H1 (cell line): Measurements from ENCODE around the gene ARL6IP4. TPM values are rescaled to one million over a fixed set of nuclear protein-coding genes. Genes with fewer than 3 reads are reported as not detected.

Experiments used
- CTCF ChIA-PET: fragments of 300-600 bp; sonication (Branson Sonifier 250); formaldehyde crosslinking; loops from one replicate; lab custom pipeline; 2021; ENCODE audit not compliant: partially characterized antibody; lab: Charles Lee
- POLR2A ChIA-PET: fragments of 300-600 bp; sonication (Branson Sonifier 250); formaldehyde crosslinking; loops from one replicate; lab custom pipeline; 2021; ENCODE audit warnings: inconsistent platforms; ENCODE audit not compliant: partially characterized antibody; lab: Charles Lee
- DNase-seq, 2 experiments: peaks; one replicate each; pipeline versions ENCODE4 v3.0.0 to v3.0.0-alpha.2; 2010 to 2022; ENCODE audit warnings: low spot score in 2 of 2, low read depth in 1 of 2, mixed read lengths in 1 of 2
- FAIRE-seq: peaks from 2 replicates; lab custom pipeline; 2011; peaks lifted over from hg19 to GRCh38; lab: Jason Lieb, UNC
- H2AFZ ChIP-seq: 2 replicates; pipeline ENCODE4 v1.8.1; 2012; ENCODE audit warnings: low read length, inconsistent platforms
- H2AK5ac ChIP-seq: 2 replicates; pipeline ENCODE4 v1.6.1; 2013; ENCODE audit warnings: low read depth, low read length
- H2BK120ac ChIP-seq: replicated peaks from 2 replicates; pipeline ENCODE3; 2013; ENCODE audit warnings: low read depth, low read length, inconsistent platforms
- H2BK12ac ChIP-seq: 2 replicates; pipeline ENCODE4 v1.6.1; 2013; ENCODE audit warnings: low read depth, low read length
- H2BK15ac ChIP-seq: 2 replicates; pipeline ENCODE4 v1.6.1; 2013; ENCODE audit warnings: low read length
- H2BK20ac ChIP-seq: 2 replicates; pipeline ENCODE4 v1.6.1; 2013; ENCODE audit warnings: low read length
- H2BK5ac ChIP-seq: 2 replicates; pipeline ENCODE4 v1.6.1; 2013; ENCODE audit warnings: low read depth, low read length
- H3K14ac ChIP-seq: 2 replicates; pipeline ENCODE4 v1.6.1; 2013; ENCODE audit warnings: inconsistent platforms; ENCODE audit not compliant: insufficient read length
- H3K18ac ChIP-seq: 2 replicates; pipeline ENCODE4 v1.6.1; 2013; ENCODE audit warnings: low read length; ENCODE audit errors: extremely low read depth
- H3K23ac ChIP-seq: 2 replicates; pipeline ENCODE4 v1.6.1; 2013; ENCODE audit warnings: inconsistent platforms; ENCODE audit not compliant: insufficient read length
- H3K23me2 ChIP-seq: 2 replicates; pipeline ENCODE4 v1.6.1; 2013; ENCODE audit warnings: low read depth, low read length
- H3K27ac ChIP-seq: 2 replicates; pipeline ENCODE4 v1.6.1; 2011; ENCODE audit warnings: low read depth, low read length, inconsistent platforms
- H3K27me3 ChIP-seq, 4 experiments: replicated peaks in 1 of 4; 1 replicate in 1 of 4; 2 replicates in 3 of 4; pipeline versions ENCODE4 v1.6.1 to v1.8.1; 2011 to 2013; ENCODE audit warnings: low read length in 3 of 4, mild to moderate bottlenecking in 3 of 4, inconsistent platforms in 2 of 4, mixed read lengths in 2 of 4, moderate library complexity in 1 of 4; ENCODE audit not compliant: control insufficient read depth in 3 of 4, insufficient read depth in 3 of 4; ENCODE audit errors: extremely low read depth in 1 of 4
- H3K36me3 ChIP-seq, 4 experiments: 2 replicates each; pipeline versions ENCODE4 v1.6.1 to v1.8.1; 2011 to 2013; ENCODE audit warnings: mild to moderate bottlenecking in 4 of 4, low read length in 3 of 4, moderate library complexity in 2 of 4, control low read depth in 1 of 4, inconsistent platforms in 1 of 4; ENCODE audit not compliant: insufficient read depth in 4 of 4, control insufficient read depth in 2 of 4
- H3K4ac ChIP-seq: replicated peaks from 2 replicates; pipeline ENCODE3; 2013; ENCODE audit warnings: low read length, low read depth, mixed read lengths, inconsistent platforms; ENCODE audit not compliant: insufficient read length
- H3K4me1 ChIP-seq, 4 experiments: replicated peaks in 1 of 4; 1 replicate in 1 of 4; 2 replicates in 3 of 4; pipeline versions ENCODE4 v1.6.1 to v1.8.1; 2011 to 2013; ENCODE audit warnings: low read length in 3 of 4, inconsistent platforms in 2 of 4, mixed read lengths in 1 of 4; ENCODE audit not compliant: insufficient read depth in 4 of 4, control insufficient read depth in 3 of 4
- H3K4me2 ChIP-seq, 2 experiments: 2 replicates each; pipeline versions ENCODE4 v1.6.1 to v1.8.1; 2011 to 2013; ENCODE audit warnings: low read depth in 2 of 2, low read length in 2 of 2, control low read depth in 1 of 2, inconsistent platforms in 1 of 2, mild to moderate bottlenecking in 1 of 2; ENCODE audit not compliant: insufficient read depth in 1 of 2
- H3K4me3 ChIP-seq, 4 experiments: fragments of 200-600, 300-600 bp in 1 of 4; sonication (generic), shearing (Covaris generic), sonication (Bioruptor Twin) in 1 of 4; 2 replicates each; pipeline versions ENCODE4 v1.5.1 to v1.8.1; 2011 to 2016; ENCODE audit warnings: low read length in 4 of 4, low read depth in 3 of 4, control low read depth in 2 of 4, inconsistent platforms in 2 of 4, mild to moderate bottlenecking in 2 of 4, mixed read lengths in 1 of 4, moderate library complexity in 1 of 4; ENCODE audit not compliant: insufficient read depth in 2 of 4; ENCODE audit errors: extremely low read depth in 1 of 4
- H3K56ac ChIP-seq: replicated peaks from 2 replicates; pipeline ENCODE3; 2013; ENCODE audit warnings: low read depth, mild to moderate bottlenecking, mixed read lengths, low read length, inconsistent platforms; ENCODE audit not compliant: insufficient read length
- H3K79me1 ChIP-seq: 2 replicates; pipeline ENCODE4 v1.6.1; 2013; ENCODE audit warnings: low read depth, low read length, control low read depth
- H3K79me2 ChIP-seq, 2 experiments: 2 replicates each; pipeline versions ENCODE4 v1.6.1 to v1.8.1; 2012 to 2013; ENCODE audit warnings: low read length in 2 of 2, mild to moderate bottlenecking in 2 of 2, inconsistent platforms in 1 of 2; ENCODE audit not compliant: insufficient read depth in 2 of 2, control insufficient read depth in 1 of 2
- H3K9ac ChIP-seq, 4 experiments: replicated peaks in 1 of 4; 1 replicate in 1 of 4; 2 replicates in 3 of 4; pipeline versions ENCODE4 v1.6.1 to v1.8.1; 2011 to 2013; ENCODE audit warnings: low read depth in 3 of 4, low read length in 3 of 4, control low read depth in 2 of 4, mild to moderate bottlenecking in 2 of 4, moderate library complexity in 2 of 4, inconsistent platforms in 1 of 4; ENCODE audit errors: extremely low read depth in 1 of 4
- H3K9me3 ChIP-seq, 2 experiments: 2 replicates each; pipeline versions ENCODE4 v1.6.1 to v1.8.1; 2012 to 2013; ENCODE audit warnings: mild to moderate bottlenecking in 2 of 2, moderate library complexity in 2 of 2, control low read depth in 1 of 2, inconsistent platforms in 1 of 2, low read depth in 1 of 2, low read length in 1 of 2, mixed read lengths in 1 of 2; ENCODE audit not compliant: insufficient read depth in 2 of 2
- H4K20me1 ChIP-seq, 2 experiments: replicated peaks in 1 of 2; 2 replicates each; pipeline versions ENCODE3 to v1.8.1; 2011 to 2013; ENCODE audit warnings: inconsistent platforms in 2 of 2, low read length in 2 of 2, mild to moderate bottlenecking in 1 of 2; ENCODE audit not compliant: insufficient read depth in 2 of 2, control insufficient read depth in 1 of 2
- H4K5ac ChIP-seq: 2 replicates; pipeline ENCODE4 v1.6.1; 2013; ENCODE audit warnings: low read length, low read depth, mixed read lengths, inconsistent platforms; ENCODE audit not compliant: insufficient read length
- H4K8ac ChIP-seq: 2 replicates; pipeline ENCODE4 v1.8.0; 2013; ENCODE audit warnings: mild to moderate bottlenecking, moderate library complexity, low read length, inconsistent platforms; ENCODE audit not compliant: insufficient read depth; ENCODE audit errors: extremely low read depth
- H4K91ac ChIP-seq: replicated peaks from 2 replicates; pipeline ENCODE3; 2013; ENCODE audit warnings: low read length, mixed read lengths, inconsistent platforms; ENCODE audit not compliant: insufficient read length
- ASH2L ChIP-seq: fragments of 200-600, 300-600 bp; sonication (generic); IDR thresholded peaks from one replicate; pipeline ENCODE4 v1.7.1; 2017; ENCODE audit warnings: low read length
- CBX8 ChIP-seq: fragments of 300-800, 300-1000 bp; sonication (generic); IDR thresholded peaks from 2 replicates; pipeline ENCODE4 v1.7.1; 2016; ENCODE audit warnings: low read depth, low read length, borderline replicate concordance
- E2F6 ChIP-seq: IDR thresholded peaks from 2 replicates; pipeline ENCODE4 v1.6.1; 2012; ENCODE audit warnings: inconsistent platforms
- FOSL1 ChIP-seq: IDR thresholded peaks from 2 replicates; pipeline ENCODE4 v1.6.1; 2011; ENCODE audit warnings: mild to moderate bottlenecking, low read depth, low read length, moderate library complexity; ENCODE audit not compliant: insufficient read depth
- HDAC2 ChIP-seq, 2 experiments: fragments of 300-600 bp in 1 of 2; sonication (generic) in 1 of 2; IDR thresholded peaks; 2 replicates each; pipeline ENCODE4 v1.6.1; 2011 to 2012; ENCODE audit warnings: low read depth in 2 of 2, low read length in 2 of 2, mild to moderate bottlenecking in 2 of 2, moderate library complexity in 2 of 2, borderline replicate concordance in 1 of 2, inconsistent platforms in 1 of 2
- HDAC6 ChIP-seq: IDR thresholded peaks from one replicate; pipeline ENCODE4 v1.7.1; 2012; ENCODE audit warnings: low read depth, mild to moderate bottlenecking, inconsistent platforms, low read length, moderate library complexity
- KDM5A ChIP-seq: fragments of 200-600 bp; IDR thresholded peaks from 2 replicates; pipeline ENCODE4 v1.7.1; 2012; ENCODE audit warnings: mild to moderate bottlenecking, low read length, inconsistent platforms, mixed read lengths
- RFX5 ChIP-seq: IDR thresholded peaks from 2 replicates; pipeline ENCODE4 v1.6.1; 2011; ENCODE audit warnings: low read depth, low read length, improper control_type of control experiment, borderline replicate concordance
- SP4 ChIP-seq: IDR thresholded peaks from 2 replicates; pipeline ENCODE4 v1.6.1; 2012; ENCODE audit warnings: low read length, inconsistent platforms
- SUZ12 ChIP-seq: fragments of 200-600 bp; sonication (generic); IDR thresholded peaks from 2 replicates; pipeline ENCODE4 v1.6.1; 2012; ENCODE audit warnings: mild to moderate bottlenecking, inconsistent platforms, low read length, moderate library complexity, mixed read lengths
- WGBS, 2 experiments: shearing (Covaris generic) in 1 of 2; methylation state at CpG; one replicate each; pipeline versions ENCODE4 v1.1.6 to v1.1.7; 2013 to 2015; ENCODE audit warnings: low lambda C conversion rate in 2 of 2, mixed read lengths in 2 of 2, inconsistent platforms in 1 of 2, low coverage in 1 of 2, missing lambda C conversion rate in 1 of 2; ENCODE audit not compliant: insufficient replicate concordance in 2 of 2, insufficient coverage in 1 of 2, insufficient read length in 1 of 2; ENCODE audit errors: extremely low coverage in 1 of 2, missing lambda C conversion rate in 1 of 2; 5-methylcytosine and 5-hydroxymethylcytosine counted together
- polyA plus RNA-seq, 7 experiments: library from polyadenylated mRNA; depleted of rRNA in 3 of 7; stranded (reverse) in 5 of 7; unstranded in 2 of 7; fragments of >200 nt in 5 of 7; fragments of 200-250 nt in 2 of 7; gene quantifications; 1 replicate in 5 of 7; 2 replicates in 1 of 7; 4 replicates in 1 of 7; pipeline versions ENCODE4 v1.2.1 to v1.2.3, GENCODE V29; 2011 to 2013; ENCODE audit warnings: missing spikeins in 2 of 7, mixed read lengths in 2 of 7
- total RNA-seq: library from RNA; stranded (reverse); fragmentation: NEBNext Ultra II Directional; extraction: Animal tissue kit (Norgen Biotek cat#: 25700); gene quantifications from 2 replicates; pipeline ENCODE4 v1.2.1, GENCODE V29; 2021

ARL6IP4 gene
- total and polyA plus RNA-seq, 2 of the 8 experiments (the other 6 are each of a cell fraction or from before 2014, with no cell fraction given) = 76.4 to 109 TPM

GRCh38 chr12:122944605-122945592 lies 35.6 kb upstream of the ARL6IP4 start:
- Histone ChIP-seq H3K4me3 (no peak overlapping the region), H2AK5ac (no peak overlapping the region), H2BK120ac (no peak overlapping the region), H3K18ac (no peak overlapping the region), H3K9ac (no peak overlapping the region), H3K9me3 (no peaks in the 10 kb centered on the region), H4K91ac (no peak overlapping the region), H3K79me2 (no peaks in the 10 kb centered on the region), H3K56ac (no peak overlapping the region), H3K14ac (no peak overlapping the region), H3K4me1 (no peaks in the 10 kb centered on the region), H2AFZ (no peak overlapping the region), H4K5ac (no peak overlapping the region), H3K27ac (no peak overlapping the region), H3K36me3 (no peaks in the 10 kb centered on the region), H3K27me3 (no peaks in the 10 kb centered on the region), H2BK20ac (no peak overlapping the region), H4K20me1 (peaks cover 0 to 10% of the 10 kb centered on the region in 2 experiments), H3K79me1 (no peaks in the 10 kb centered on the region), H3K23ac (no peak overlapping the region), H3K4ac (no peak overlapping the region), H2BK12ac (no peak overlapping the region), H4K8ac (peak overlapping the region; percentile 14), H3K4me2 (no peak overlapping the region), H2BK5ac (no peak overlapping the region), H2BK15ac (no peak overlapping the region), H3K23me2 (no peaks in the 10 kb centered on the region)
- TF ChIP-seq FOSL1 = no peak
- no peak for TF ChIP-seq CBX8
- TF ChIP-seq SP4 = no peak
- no peak for TF ChIP-seq SUZ12
- TF ChIP-seq ASH2L = no peak
- no peak for TF ChIP-seq KDM5A
- no peak for TF ChIP-seq HDAC2 (IDR thresholded peaks at IDR 0.05; ENCODE audit: borderline replicate concordance in 1 of 2, low read depth in 2 of 2, low read length in 2 of 2)
- TF ChIP-seq RFX5 = no peak
- no peak for TF ChIP-seq HDAC6
- no peak for TF ChIP-seq E2F6
- POLR2A ChIA-PET = interaction anchor here (1.0 to 1.4 kb wide), 3 partner anchors 13 to 84 kb away, joined by 3 read pairs; no protein-coding TSS in a partner anchor
- FAIRE-seq = no peak
- CTCF ChIA-PET = interaction anchor here (1.1 to 21.5 kb wide), 10 partner anchors 8 to 293 kb away, joined by 3 to 473 read pairs (median 4); no protein-coding TSS in a partner anchor
- WGBS, 2 experiments = 83% methylated on average over 14 of the region's 14 CpGs; no CpG with 5 or more reads in 1 of the 2 experiments
- no peak for DNase-seq
